ENCODE measurements around the gene LRP1B.

DNA sequence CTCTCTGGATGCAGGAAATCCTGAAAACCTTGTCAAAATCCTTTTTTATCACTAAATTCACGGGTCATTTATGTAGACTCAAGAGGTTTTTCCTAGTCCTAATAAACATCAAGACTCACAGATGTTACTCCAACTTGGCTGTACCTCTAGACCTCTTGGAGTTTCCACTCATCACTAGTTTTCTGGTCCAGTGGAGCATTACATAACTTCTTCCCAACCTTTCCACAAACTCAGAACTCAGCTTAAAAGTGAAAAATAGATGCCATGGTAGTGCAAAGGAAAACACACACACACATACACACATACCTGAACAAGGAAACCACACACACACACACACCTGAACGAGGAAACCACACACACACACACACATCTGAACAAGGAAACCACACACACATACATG lies 807.2 kb downstream of the LRP1B start:
- TF ChIP-seq, protein P1, sequence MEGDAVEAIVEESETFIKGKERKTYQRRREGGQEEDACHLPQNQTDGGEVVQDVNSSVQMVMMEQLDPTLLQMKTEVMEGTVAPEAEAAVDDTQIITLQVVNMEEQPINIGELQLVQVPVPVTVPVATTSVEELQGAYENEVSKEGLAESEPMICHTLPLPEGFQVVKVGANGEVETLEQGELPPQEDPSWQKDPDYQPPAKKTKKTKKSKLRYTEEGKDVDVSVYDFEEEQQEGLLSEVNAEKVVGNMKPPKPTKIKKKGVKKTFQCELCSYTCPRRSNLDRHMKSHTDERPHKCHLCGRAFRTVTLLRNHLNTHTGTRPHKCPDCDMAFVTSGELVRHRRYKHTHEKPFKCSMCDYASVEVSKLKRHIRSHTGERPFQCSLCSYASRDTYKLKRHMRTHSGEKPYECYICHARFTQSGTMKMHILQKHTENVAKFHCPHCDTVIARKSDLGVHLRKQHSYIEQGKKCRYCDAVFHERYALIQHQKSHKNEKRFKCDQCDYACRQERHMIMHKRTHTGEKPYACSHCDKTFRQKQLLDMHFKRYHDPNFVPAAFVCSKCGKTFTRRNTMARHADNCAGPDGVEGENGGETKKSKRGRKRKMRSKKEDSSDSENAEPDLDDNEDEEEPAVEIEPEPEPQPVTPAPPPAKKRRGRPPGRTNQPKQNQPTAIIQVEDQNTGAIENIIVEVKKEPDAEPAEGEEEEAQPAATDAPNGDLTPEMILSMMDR (IDR thresholded peaks at IDR 0.05) = no peak
- TF ChIP-seq POLR2A (IDR thresholded peaks at IDR 0.05) = no peak

Measured in breast epithelium (tissue), 3 donors.